WTC11 (cell line): ENCODE measurements around the gene SKOR2.

ENCODE experiments used
- CTCF ChIP-seq: fragments of 200-600 bp; IDR thresholded peaks from 2 replicates; pipeline ENCODE4 v1.8.0; 2022; ENCODE audit warnings: antibody characterized with exemption
- ZBTB21 ChIP-seq: sonication (generic); formaldehyde crosslinking; IDR thresholded peaks from 2 replicates; pipeline ENCODE4 v1.8.1; 2023; ENCODE audit warnings: mild to moderate bottlenecking, missing genetic modification reagents, borderline replicate concordance

- TF ChIP-seq CTCF (no peak), ZBTB21 (CRISPR knock-in tag) (no peak)
Measured at GRCh38 chr18:47244086-47244485, 7.4 kb downstream of the SKOR2 start.
